ENCODE measurements around the gene ROBO1.
"Not testable (repeated sequence)": the region's sequence is repeated elsewhere in the genome, so short reads cannot be mapped to it uniquely, and the experiment has no call there.

The ROBO1 gene

GRCh38 chr3:79236496-79236895, 531.3 kb downstream of the ROBO1 start:
- DNase-seq, result no peak

GRCh38 chr3:79233431-79234060, 534.3 kb downstream of the ROBO1 start:
- no peak for DNase-seq

DNA sequence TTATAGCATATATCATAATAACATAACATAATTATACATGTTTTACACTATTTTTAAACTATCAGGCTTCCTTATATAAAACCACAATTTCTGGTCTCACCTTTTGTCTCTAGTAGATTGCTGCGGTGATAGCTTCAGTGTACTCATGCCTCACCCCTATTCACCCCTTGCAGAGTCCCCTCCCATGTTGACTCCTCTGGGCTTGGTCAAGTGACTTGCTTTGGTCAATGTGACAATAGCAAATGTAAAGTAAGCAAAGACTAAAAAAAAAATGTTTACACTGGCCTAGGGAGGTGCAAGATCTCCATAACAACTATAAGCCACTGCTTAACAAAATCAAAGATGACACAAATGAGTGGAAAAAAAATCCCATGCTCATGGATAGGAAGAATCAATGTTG, 537.5 kb downstream of the ROBO1 start:
- no peak for DNase-seq

GRCh38 chr3:79217096-79217495, 550.7 kb downstream of the ROBO1 start:
- no peak for DNase-seq

DNA sequence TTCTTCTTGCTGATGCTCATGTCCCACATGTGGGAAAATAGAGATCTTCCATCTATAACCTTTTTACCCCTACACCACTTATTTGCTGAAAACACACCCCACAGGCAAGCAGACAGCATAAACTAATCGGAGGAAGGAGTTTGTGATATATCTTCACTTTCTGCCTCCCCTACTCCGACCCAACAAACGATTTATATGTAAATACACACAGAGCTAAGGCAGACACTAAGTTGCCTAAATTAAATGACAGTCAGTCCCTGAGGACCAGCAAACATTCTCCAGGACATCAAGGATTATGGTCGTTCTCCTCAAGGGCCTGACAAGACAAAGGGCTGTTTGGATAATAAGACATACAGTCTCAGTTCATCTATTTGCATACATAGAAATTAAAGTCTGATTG, 552.5 kb downstream of the ROBO1 start:
- no peak for DNase-seq

- no peak for DNase-seq
Observed at GRCh38 chr3:79211586-79212359, 556.0 kb downstream of the ROBO1 start.

- DNase-seq, result peak; percentile 20
Observed at GRCh38 chr3:79204351-79204750, 563.4 kb downstream of the ROBO1 start.

GRCh38 chr3:79203144-79203519, 564.7 kb downstream of the ROBO1 start:
- DNase-seq, result no peak

GRCh38 chr3:79202471-79203143, 565.2 kb downstream of the ROBO1 start:
- no peak for DNase-seq

GRCh38 chr3:79200456-79200855, 567.3 kb downstream of the ROBO1 start:
- peak; percentile 18 for DNase-seq

- peak; percentile 7 for DNase-seq
Observed at GRCh38 chr3:79199966-79200365, 567.8 kb downstream of the ROBO1 start.

DNA sequence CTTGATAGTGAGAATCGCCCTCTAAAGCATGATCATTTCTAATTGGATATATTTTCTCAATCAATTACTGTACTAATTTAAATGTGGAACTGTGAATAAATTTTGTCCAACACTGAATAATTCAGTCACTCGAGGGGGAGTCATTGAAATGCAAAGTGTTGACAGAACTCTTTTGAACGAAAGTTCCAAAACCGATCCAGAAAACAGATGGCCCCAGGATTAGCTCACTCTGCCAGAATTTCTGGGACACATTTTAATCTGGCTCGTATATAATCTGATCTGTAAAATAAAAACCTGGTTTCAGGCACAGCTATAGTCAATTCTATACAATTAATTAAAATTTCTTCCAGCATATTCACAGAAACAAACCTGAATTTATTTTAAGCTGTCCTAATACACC, 580.4 kb downstream of the ROBO1 start:
- no peak for DNase-seq

- no peak for DNase-seq
Observed at GRCh38 chr3:79184251-79184650, 583.5 kb downstream of the ROBO1 start.

- no peak for DNase-seq
Observed at GRCh38 chr3:79183496-79183895, 584.3 kb downstream of the ROBO1 start.

DNA sequence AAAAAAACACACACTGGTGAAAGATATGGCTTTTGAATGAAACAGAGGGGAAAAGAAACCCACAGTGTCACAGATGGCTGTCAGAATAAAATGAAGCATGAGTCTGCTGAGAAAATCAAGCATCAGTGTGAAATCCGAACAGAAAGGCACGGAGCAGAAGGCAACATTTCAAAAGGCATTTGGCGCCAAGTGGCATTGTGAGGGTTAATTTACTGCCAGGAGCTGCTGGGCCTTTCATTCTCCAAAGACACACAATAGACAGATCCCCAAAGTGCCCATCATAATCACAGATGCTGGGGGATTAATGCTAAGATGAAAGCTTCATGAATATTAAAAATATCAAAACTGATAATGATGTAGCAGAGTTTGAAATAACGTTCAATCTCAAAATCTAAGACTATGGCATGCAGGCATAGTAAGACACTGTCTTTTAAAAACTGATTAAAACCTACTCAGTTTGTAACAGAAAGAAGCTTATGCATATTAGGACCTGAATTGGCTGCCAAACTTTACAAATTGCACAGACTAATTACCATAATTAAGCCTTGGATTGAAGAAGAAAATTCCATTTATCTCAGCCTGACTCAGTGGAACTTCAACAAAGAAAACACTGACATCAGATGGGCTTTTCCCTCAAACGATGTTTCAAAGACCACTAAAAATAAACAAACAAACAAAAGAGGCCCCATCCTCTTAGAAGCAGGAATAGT, 589.2 kb downstream of the ROBO1 start:
- DNase-seq, result no peak

- no peak for DNase-seq
Observed at GRCh38 chr3:79175870-79176269, 591.9 kb downstream of the ROBO1 start.

- DNase-seq, result not testable (repeated sequence)
Observed at GRCh38 chr3:79173259-79173658, 594.5 kb downstream of the ROBO1 start.

DNA sequence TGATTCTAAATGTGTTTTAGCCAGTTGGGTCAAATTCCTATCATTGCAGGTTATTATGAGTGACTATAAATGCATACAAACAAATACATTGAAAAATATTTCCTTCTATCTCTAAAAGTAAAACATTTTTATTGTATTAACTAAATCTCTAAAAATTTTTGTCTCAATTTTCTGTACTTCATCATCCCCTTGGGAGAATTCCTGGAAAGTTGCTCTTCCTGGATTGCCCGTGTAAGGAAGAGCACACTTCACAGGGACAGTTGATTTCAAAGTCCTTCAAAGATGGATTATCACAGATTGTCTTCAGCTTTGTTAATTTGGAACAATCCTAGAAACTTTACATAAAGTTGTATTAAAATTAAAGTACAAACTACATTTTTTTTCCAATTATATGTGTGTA, 595.6 kb downstream of the ROBO1 start:
- DNase-seq, result no peak

GRCh38 chr3:79170021-79170420, 597.8 kb downstream of the ROBO1 start:
- no peak for DNase-seq

DNA sequence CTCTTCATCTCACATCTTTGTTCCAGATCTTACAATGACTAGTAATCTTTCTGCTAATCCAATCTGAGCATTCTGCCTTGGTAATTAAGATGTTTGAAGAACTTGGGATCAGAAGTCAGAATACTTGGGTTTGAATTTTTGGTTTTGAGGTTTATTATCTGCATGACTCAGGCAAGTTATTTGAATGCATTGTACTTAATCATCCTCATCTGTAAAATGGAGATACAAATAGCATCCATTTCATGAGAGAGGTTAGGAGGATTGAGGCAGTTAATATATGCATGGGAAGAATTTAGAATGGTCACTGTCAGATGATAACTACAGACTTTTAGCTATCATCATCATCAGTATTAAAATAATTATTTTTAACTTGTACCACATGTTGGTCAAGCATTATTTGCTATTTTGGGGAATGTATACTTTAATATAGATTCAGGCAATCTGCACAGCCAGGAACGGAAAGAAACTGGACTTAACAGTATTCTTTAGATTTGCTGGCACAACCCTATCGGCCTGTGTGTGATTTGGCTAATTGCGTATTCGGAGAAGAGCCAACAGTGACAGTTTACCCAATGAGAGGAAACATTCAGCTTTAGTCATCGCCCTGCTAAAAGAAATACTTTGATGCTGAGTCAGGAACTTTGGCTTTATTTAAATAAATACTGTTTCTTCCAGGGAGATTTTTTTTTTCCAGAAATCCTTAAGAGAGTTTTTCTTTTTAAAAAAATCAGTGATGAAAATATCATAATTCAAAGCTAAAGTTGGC, 600.0 kb downstream of the ROBO1 start:
- peak; percentile 94 for DNase-seq

GRCh38 chr3:79162653-79163052, 605.1 kb downstream of the ROBO1 start:
- DNase-seq, result no peak

GRCh38 chr3:79161941-79162340, 605.9 kb downstream of the ROBO1 start:
- peak; percentile 13 for DNase-seq
